GM12873 (cell line): ENCODE data around the gene CRYAA.

Source experiments
- CTCF ChIP-seq: IDR thresholded peaks from 2 replicates; pipeline ENCODE4 v1.5.1; 2012; ENCODE audit warnings: low read depth, mild to moderate bottlenecking, moderate library complexity, low read length, control low read depth; ENCODE audit not compliant: insufficient read depth; ENCODE audit errors: missing control alignments

Gene CRYAA

DNA sequence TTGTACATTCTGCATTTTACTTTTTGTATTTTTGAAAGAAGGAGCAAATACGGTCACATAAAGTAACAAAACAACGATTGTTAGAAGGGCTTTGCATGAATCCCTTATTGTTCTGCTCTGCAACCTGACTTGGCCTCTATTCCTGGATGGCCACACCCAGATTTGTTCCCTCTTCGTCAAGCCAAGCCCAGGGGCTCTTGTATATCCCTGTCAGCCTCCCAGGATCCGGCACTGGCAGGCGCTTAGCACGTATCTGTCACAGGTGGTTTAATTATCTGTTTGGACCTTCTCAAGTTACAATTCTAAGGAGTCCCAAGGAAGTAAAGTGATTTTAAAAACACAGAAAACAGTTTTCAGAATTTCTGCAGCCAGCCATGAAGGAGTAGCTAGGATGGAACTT is 28.0 kb downstream of the CRYAA start:
- TF ChIP-seq CTCF = no peak

GRCh38 chr21:43198376-43198775 is 29.6 kb downstream of the CRYAA start:
- no peak for TF ChIP-seq CTCF

DNA sequence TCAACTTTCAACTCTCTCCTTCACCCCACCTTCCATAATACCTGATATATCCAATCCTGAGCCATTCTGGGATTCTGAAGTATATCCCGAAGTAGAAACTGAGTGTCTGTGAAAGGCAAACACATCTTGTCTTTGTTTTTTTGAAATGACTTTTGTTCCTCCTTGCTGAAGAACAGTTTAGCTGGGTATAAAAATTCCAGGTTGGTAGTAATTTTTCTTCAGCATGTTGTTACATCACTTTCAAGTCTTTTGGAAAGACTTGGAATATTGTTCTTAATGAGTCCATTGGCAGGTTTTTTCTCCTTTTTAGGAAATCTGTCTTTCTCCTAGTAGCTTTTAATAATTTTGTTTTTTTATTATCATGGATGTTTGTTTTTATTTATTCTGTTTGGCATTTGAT is 32.7 kb downstream of the CRYAA start:
- TF ChIP-seq CTCF = no peak

DNA sequence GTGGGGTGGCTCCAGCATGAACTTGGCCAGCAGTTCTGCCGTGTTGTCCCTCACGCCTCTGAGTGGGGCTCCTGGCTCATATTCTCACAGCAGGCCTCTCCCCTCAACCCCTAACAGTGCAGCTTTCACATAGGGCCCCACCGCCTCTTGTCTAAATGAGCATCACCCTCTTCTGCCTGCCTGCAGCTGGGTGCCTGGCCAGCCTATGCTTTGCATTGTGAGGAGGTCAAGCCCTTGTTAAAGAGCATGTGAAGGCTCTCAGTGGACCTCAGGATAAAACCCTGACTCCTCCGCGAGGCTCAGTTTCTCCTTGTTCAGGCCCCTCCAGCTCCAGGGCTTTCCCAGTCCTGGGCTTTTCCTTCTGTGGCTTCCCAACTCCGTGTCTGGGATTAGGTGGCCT is 34.8 kb downstream of the CRYAA start:
- TF ChIP-seq CTCF = no peak

DNA sequence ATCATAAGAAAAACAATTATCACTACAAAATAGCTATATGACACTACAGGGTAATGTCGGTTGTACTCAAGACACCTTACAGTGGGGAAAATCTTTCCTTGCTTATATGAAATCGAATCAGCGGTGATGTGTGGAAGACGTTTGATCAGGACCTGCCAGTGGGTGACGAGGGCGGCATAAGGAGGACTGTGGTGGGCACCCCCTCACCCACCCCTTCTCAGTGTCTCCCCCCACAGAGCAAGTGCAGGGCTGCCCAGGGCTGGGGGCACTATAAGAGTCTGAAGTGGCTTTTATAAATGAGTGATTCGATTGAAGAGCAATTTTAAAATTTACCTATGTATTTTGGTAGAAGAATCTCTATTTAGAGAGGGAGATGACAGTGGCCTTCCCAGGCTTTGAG is 35.8 kb downstream of the CRYAA start:
- TF ChIP-seq CTCF = no peak

- no peak for TF ChIP-seq CTCF
Measured at GRCh38 chr21:43206231-43207042, 37.6 kb downstream of the CRYAA start.

GRCh38 chr21:43207043-43207315 is 38.2 kb downstream of the CRYAA start:
- TF ChIP-seq CTCF = no peak
